ENCODE measurements around the gene GMDS.

DNA sequence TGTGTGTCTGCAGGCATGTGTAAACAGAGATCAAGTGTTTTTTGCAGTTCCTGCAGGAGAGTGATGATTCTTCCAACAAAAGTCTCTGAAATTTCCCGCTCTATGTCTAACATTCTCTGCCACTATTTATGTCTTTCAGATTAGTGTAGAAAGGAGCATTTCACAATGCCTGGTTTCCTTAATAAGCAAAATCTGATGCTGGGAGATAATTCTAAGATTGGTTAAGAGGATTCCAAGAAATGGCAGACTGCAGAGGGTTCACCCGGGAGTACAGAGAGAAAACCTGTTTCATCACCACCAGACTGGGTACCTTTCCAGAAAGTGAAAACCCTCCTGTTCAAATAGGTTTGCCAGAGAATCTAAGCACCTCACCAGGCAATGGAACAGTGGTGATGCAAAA lies 573.0 kb downstream of the GMDS start:
- TF ChIP-seq EP300 (IDR thresholded peaks at IDR 0.05) (no peak), CTCF (IDR thresholded peaks at IDR 0.05) (no peak)

Data from ovary (tissue), 3 donors.